ENCODE measurements around the gene PGAP6.

DNA sequence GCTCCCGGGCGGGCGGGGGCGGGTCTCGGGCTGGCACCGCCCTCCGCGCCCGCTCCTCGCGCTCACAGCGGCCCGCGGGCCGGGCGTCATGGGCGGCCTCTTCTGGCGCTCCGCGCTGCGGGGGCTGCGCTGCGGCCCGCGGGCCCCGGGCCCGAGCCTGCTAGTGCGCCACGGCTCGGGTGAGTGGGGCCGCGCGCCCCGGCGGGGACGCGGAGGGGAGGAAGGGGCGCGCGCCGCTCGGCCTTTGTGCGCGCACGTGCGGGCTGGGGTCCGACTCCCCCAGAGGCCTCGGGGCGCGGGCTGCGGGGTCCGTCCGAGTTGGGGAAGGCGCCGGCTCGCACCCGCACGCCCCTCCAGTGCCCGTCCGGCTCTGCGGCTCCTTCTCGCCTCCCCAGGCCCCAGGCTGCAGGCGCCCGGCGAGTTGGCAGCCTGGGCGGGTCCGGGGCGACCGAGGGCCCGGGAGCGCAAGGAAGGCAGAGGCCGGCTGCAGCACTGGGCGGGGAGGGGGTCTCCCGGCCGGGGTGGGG lies 15.4 kb upstream of the PGAP6 start, which contains the start of gene NME4:
- no peak for TF ChIP-seq ZNF350 (CRISPR knock-in tag; IDR thresholded peaks at IDR 0.05; ENCODE audit: borderline replicate concordance, low read depth)
- TF ChIP-seq, protein P1, sequence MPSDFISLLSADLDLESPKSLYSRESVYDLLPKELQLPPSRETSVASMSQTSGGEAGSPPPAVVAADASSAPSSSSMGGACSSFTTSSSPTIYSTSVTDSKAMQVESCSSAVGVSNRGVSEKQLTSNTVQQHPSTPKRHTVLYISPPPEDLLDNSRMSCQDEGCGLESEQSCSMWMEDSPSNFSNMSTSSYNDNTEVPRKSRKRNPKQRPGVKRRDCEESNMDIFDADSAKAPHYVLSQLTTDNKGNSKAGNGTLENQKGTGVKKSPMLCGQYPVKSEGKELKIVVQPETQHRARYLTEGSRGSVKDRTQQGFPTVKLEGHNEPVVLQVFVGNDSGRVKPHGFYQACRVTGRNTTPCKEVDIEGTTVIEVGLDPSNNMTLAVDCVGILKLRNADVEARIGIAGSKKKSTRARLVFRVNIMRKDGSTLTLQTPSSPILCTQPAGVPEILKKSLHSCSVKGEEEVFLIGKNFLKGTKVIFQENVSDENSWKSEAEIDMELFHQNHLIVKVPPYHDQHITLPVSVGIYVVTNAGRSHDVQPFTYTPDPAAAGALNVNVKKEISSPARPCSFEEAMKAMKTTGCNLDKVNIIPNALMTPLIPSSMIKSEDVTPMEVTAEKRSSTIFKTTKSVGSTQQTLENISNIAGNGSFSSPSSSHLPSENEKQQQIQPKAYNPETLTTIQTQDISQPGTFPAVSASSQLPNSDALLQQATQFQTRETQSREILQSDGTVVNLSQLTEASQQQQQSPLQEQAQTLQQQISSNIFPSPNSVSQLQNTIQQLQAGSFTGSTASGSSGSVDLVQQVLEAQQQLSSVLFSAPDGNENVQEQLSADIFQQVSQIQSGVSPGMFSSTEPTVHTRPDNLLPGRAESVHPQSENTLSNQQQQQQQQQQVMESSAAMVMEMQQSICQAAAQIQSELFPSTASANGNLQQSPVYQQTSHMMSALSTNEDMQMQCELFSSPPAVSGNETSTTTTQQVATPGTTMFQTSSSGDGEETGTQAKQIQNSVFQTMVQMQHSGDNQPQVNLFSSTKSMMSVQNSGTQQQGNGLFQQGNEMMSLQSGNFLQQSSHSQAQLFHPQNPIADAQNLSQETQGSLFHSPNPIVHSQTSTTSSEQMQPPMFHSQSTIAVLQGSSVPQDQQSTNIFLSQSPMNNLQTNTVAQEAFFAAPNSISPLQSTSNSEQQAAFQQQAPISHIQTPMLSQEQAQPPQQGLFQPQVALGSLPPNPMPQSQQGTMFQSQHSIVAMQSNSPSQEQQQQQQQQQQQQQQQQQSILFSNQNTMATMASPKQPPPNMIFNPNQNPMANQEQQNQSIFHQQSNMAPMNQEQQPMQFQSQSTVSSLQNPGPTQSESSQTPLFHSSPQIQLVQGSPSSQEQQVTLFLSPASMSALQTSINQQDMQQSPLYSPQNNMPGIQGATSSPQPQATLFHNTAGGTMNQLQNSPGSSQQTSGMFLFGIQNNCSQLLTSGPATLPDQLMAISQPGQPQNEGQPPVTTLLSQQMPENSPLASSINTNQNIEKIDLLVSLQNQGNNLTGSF (CRISPR knock-in tag; IDR thresholded peaks at IDR 0.05) = no peak
- no peak for TF ChIP-seq FUBP1 (CRISPR knock-in tag; IDR thresholded peaks at IDR 0.05; ENCODE audit: borderline replicate concordance)
- no peak for TF ChIP-seq MED1 (CRISPR knock-in tag; IDR thresholded peaks at IDR 0.05)
- TF ChIP-seq CTCF (CRISPR knock-in tag; IDR thresholded peaks at IDR 0.05) = no peak
- no peak for TF ChIP-seq CEBPZ (IDR thresholded peaks at IDR 0.05; ENCODE audit: low read length)
- no peak for TF ChIP-seq PBX3 (CRISPR knock-in tag; IDR thresholded peaks at IDR 0.05; ENCODE audit: borderline replicate concordance)
- TF ChIP-seq ZKSCAN1 (IDR thresholded peaks at IDR 0.05; ENCODE audit: low read length) = no peak
- no peak for TF ChIP-seq ZNF549 (CRISPR knock-in tag; IDR thresholded peaks at IDR 0.05)
- no peak for TF ChIP-seq NONO (IDR thresholded peaks at IDR 0.05)
- no peak for TF ChIP-seq NONO (CRISPR knock-in tag; conservative IDR thresholded peaks at IDR 0.05)
